Hepatic stellate cell (primary cell): ENCODE measurements around the gene GPATCH8.

Experiments used
- DNase-seq: peaks from one replicate; pipeline ENCODE4 v3.0.0; 2011; ENCODE audit warnings: low spot score

GPATCH8 gene

DNA sequence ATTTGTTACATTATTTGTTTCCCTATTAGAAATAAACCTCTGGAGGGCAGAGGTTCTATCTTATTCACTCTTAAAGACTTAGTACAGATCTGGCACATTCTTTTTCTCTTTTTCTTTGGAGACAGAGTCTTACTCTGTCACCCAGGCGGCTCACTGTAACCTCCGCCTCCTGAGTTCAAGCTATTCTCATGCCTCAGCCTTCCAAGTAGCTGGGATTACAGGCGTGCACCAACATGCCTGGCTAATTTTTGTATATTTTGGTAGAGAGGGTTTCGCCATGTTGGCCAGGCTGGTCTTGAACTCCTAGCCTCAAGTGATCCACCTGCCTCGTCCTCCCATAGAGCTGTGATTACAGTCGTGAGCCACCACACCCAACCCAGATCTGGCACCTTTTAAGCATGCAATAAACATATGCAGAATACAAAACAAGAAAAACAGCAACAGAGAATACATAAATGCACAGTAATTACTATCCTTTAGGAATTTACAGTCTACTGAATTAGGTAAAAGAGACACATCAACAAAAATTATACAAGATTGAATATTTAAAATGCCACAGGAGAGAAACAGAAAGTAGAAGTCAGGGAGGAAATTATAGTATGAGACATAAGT is 52.1 kb downstream of the GPATCH8 start:
- DNase-seq, result no peak

DNA sequence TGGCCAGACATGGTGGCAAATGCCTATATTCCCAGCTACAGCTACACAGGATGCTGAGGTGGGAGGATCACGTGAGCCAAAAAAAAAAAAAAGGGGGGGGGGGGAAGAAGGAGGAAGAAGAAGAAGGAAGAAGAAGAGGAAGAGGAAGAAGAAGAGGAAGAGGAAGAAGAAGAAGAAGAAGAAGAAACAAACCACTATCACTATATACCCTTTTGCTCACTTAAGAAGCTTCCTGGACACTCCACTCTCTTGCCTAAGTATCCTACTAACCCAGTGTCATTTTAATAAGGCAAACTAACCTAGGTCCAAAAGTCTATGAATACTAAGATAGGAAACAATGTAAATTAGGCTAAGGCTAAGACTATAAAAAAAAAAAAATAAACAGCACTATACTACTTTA is 54.8 kb downstream of the GPATCH8 start:
- DNase-seq, result no peak

DNA sequence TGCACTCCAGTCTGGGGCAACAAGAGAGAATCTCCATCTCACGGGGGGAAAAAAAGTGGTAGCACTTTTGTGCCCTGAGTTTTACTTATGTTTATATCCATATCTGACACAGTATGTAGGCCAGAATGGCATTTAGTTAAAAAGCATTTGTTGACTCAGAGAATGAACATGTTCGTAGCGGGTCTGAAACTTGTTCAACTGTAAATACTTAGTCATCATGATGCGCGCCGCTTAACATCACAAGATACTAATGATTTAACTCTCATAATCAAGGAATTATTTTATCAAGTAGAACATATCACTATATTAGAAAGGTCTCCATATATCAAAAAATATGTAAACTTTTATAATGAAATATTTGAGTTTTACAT is 58.5 kb downstream of the GPATCH8 start:
- DNase-seq, result no peak

GRCh38 chr17:44442806-44443205 is 60.4 kb downstream of the GPATCH8 start:
- DNase-seq, result no peak

DNA sequence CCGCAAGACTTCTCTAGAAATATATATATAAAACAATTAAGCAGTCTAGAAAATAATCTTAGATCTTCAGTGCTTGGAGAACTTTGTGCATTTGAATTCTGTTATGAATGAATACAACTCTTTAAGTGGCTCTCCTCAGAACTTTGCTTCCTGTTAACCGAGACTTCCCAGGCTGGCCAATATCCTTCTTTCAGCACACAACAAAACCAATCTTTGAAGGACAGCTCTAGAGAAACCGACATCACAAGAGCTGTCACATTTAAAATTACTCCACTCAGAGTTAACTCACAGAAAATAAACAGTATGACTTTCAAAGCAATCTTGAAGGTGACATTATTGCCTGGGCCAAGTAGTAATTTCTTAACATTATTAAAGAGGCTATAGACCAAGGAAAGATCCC is 64.0 kb downstream of the GPATCH8 start:
- no peak for DNase-seq

GRCh38 chr17:44438636-44439035 is 64.6 kb downstream of the GPATCH8 start:
- no peak for DNase-seq

GRCh38 chr17:44436336-44436735 is 66.9 kb downstream of the GPATCH8 start:
- no peak for DNase-seq

- DNase-seq, result no peak
These were observed 70.7 kb downstream of the GPATCH8 start for GRCh38 chr17:44432254-44433157.

DNA sequence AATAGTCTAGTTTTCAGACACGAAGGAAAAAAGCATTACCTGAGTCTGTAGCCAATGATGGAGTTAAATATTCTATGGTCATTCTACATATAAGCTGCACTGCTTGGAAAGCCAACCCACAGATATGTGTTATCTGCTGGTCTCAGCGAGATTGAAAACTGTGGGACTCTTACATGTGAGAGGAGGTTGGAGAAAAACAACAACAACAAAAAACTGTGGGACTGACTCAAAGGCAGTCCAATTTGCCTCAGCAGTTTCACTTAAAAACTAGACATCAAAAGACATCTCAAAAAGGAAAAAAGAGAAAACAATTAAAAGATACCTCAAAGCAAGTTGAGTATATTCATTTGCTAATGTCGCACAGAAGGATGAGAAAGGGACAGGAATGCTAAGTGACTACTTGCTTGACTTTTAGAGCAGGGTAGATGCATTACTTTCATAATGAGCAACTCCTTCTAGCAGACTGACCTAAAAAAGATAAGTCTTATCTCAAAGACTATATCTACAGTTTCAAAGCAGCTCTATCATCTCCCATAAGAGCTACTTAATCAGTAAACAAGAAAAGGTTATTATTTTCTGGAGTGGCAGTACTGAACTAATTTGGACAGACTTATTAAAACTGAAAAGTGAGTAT is 78.3 kb downstream of the GPATCH8 start:
- DNase-seq, result no peak

DNA sequence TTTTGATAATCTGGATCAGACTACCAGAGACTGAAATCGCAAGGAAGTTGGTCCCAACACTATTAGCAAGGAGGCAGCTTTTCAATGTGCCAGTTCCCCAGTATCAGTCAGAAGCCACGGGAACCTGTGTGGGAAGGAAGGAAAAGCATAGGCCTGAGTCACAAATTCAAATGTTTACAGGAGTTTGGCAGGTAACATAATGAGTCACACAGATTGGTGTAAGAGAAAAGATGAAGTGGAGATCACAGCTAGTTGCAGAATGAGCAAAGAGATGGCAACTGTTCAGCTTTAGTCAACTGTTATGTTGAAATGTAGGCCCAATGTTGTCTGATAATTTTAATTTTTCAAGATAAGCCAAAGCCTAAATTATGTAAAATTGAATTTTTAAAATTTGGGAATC is 85.7 kb downstream of the GPATCH8 start:
- no peak for DNase-seq

DNA sequence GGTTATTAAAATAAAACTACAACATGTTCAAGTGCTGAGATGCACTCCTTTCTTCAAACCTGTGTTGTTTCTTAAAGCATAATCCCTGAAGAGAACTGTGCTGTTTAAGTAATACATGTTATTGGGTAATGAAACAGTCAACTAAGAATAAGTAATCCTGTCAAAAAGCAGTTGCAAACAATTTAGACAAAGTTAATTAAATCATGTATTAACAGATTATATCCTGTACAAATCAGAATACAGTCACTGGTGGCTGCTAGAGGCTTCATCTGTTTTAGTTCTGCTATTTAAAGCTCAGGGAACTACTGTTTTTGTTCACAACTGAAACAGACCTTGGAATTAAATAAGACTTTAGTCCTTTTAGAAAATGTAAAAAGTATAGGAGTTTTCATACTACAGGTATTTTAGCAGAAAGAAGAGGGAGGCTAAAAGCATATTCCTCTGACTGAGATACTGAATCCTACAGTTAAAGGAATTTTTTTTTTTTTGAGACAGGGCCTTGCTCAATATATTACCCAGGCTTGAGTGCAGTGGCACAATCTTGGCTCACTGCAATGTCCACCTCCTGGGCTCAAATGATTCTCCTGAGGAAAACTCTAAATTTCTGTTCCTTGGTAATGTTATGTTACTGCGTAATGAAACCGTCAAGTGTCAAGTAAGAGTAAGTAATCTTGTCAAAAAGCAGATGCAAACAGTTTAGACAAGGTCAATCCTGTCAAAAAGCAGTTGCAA is 86.5 kb downstream of the GPATCH8 start:
- DNase-seq, result no peak

DNA sequence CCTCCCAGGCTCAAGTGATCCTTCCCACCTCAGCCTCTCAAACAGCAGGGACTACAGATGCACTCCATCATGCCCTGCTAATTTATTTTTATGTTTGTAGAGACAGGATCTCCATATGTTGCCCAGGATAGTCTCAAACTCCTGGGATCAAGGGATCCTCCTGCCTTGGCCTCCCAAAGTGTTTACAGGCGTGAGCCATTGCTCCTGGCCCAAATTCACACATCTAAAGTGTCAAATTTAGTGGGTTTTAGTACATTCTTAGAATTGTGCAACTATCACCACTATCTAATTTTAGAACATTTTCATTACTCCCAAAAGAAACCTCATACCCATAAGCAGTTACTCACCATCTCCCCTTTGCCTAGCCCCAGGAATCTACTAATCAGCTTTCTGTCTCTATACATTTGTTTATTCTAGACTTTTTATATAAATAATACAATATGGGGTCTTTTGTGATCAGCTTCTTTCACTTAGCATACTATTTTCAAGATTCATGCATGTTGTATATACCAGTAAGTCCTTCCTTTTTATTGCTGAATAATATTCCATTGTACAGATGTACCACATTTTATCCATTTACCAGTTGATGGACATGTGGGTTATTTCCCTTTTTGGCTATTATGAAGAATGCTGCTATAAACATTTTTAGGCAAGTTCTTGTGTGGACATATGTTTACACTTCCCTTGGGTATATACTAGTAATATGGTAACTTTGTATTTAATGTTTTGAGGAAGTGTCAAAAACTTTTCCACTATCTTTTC is 88.6 kb downstream of the GPATCH8 start:
- no peak for DNase-seq

DNA sequence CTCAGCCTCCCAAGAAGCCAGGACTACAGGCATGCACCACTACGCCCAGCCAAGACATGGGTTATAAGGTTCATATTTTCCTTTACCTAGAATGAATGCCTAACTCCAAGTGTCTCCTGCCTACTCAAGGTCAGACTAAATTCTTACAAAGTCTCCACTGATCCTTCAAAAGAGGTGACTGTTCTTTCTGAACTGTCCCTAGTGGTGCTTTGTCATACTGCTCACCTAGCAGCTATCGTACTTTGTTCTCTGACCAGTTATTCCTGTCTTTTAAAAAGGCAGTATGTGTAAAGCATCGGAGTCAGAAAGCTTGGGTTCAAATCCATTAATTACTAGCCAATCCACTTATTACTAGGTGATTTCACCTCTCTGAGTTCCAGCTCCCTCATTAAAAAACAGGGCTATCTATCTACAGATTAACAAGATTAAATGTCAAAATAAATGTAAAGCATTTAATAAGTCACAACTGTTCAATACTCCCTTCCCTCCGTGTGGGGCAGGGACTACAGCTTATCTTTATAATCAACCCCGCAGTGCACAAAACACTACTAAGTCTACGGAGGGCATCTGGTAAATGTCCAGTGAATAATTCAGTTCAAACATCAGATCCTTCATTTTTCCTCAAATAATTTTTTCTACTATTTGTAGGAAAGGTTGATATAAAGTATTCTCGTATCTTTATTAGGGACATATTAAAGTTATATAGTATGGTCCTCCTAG is 93.7 kb downstream of the GPATCH8 start:
- DNase-seq, result no peak

- no peak for DNase-seq
These were observed 94.4 kb downstream of the GPATCH8 start for GRCh38 chr17:44408786-44409185.

- DNase-seq, result no peak
These were observed 100.5 kb downstream of the GPATCH8 start for GRCh38 chr17:44402564-44403172.

- DNase-seq, result no peak
These were observed 102.9 kb downstream of the GPATCH8 start for GRCh38 chr17:44400226-44400847.

DNA sequence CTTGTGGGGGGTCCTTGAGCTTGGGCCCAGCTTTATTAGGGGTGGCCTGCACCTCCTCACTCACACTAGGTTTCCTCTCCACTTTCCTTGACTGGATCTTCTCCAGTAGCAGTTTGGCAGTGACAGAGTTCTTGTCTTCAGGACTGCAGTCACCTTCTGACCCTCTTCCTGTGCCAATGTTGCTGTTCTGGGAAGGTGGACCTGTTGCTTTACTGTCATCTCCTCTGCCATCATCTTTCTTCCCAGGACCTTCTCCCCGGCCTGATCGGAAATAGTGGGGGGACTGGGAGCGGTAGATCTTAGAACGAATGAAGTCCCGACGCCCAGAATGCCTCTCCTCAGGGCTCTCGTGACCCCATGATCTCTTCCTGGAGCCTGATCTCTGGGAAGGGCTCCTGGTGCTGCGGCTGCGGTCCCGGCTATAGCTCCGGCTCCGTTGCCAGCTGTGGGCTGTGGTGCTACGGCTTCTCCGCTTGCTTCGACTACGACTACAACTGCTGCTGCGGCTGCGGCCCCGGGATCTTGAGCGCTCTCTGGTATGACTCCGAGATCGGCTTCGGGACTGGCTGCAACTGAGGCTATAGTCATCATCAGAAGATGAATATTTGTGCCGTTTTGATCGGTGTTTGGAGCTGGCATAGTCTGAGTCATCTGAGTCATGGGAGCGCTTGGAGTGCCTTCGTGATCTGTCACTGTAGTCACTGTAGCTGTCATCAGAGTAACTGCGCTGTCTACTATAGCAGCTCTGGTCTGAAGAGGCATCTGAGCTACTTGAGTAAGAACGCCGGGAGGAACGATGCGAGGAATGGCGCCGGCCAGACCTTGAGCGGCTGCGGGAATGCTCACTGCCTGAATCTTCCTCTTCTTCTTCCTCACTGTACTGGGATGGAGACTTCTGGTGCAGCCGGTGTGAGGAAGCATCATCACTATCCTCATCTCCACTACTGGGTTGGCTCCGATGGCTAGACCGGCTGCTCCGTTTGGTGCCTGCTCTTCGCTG is 104.2 kb downstream of the GPATCH8 start:
- DNase-seq, result no peak

DNA sequence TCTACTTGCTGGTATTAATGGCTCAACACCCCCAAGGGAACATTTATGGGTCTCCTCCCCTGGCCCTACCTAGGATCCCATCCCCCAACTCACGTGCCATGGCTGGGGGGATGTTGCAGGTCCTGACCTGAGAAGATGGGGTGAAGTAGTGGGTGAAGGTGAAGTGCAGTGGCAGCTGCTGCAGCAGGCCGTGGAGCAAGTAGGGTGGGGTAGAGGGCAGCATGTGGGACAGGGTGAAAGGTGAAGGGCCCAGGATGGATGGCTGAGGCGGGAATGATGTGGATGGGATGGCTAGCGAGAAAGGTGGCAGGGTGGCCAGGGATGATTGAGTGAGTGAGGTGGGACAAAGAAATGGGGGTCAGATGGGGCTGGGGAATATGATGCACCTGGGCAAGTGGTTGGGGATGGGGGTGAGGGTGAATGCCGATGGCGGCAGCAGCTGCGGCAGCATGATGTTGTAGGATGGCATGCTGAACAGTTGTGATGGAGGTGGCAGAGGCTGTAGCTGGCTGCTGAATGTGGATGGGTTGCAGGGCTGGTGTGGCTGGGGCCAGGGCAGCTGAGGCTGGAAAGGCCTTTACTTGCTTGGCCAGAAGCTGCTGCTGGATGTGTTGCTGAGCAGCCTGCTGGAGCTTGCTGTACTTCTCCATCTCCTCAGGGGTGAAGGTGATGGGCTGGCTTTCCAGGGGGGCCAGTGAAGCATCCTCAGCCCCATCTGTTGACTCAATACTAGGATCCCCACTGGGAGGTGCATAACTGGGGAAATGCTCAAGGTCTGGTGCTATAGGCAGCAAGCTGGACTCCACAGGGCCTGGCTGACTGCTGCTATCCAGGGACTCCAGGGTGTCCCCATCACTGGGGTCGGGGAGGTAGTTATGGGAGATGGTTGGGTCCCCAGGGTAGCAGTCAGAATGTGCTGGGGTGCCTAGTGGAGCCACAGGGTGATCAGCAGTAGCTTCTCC is 105.4 kb downstream of the GPATCH8 start:
- DNase-seq, result no peak
